ENCODE results near the gene CPLX1.
"Not testable (repeated sequence)": the region's sequence is repeated elsewhere in the genome, so short reads cannot be mapped to it uniquely, and the experiment has no call there.

CPLX1 gene

GRCh38 chr4:742096-742741 lies 83.7 kb downstream of the CPLX1 start:
- H3K36me3 Mint-ChIP-seq (ENCODE audit: insufficient read depth), result peaks cover 4% of the 10 kb centered on the region
- no peaks in the 10 kb centered on the region for H3K9me3 Mint-ChIP-seq
- ATAC-seq (replicated peaks; ENCODE audit: extremely low read depth, poor library complexity, severe bottlenecking) (no peak), DNase-seq (ENCODE audit: low spot score in 2 of 2) (no peak)
- H3K4me1 Mint-ChIP-seq, result peaks cover 5% of the 10 kb centered on the region
- no peaks in the 10 kb centered on the region for H3K27me3 Mint-ChIP-seq
- peak overlapping the region; percentile 46 for H3K27ac Mint-ChIP-seq (ENCODE audit: low read depth)
- H3K4me3 Mint-ChIP-seq, result no peak overlapping the region

DNA sequence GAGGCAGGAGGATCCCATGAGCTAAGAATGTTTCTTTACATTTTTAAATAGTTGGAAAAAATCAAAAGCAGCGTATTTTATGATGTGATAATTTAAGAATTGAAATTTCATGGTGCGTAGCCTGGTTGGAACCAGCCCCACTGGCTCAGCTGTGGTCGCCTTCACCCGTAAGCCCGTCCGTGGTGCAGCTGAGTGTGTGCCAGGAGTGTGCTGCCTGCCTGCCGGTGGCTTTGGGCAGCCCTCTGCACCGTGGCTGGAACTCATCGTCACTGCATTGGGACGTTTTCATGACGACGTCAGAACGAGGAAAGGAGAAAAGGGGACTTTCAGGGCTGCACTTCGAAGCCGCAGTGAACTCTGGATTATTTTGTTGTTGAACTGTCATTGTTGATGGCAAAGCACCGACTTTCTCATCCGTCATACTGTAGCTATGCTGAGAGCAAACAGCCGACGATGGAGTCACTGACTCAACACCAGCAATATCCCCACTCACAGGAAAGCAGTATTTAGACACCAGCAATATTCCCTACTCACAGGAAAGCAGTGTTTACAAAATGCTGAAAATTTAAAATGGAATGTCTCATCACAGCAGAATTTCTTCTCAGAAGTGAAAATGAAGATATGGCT lies 85.2 kb downstream of the CPLX1 start:
- peaks cover 5% of the 10 kb centered on the region for H3K4me1 Mint-ChIP-seq
- H3K9me3 Mint-ChIP-seq, result no peaks in the 10 kb centered on the region
- H3K36me3 Mint-ChIP-seq (ENCODE audit: insufficient read depth), result peaks cover 6% of the 10 kb centered on the region
- no peak overlapping the region for H3K27ac Mint-ChIP-seq (ENCODE audit: low read depth)
- no peak overlapping the region for H3K4me3 Mint-ChIP-seq
- no peak for DNase-seq (ENCODE audit: low spot score in 2 of 2)
- no peaks in the 10 kb centered on the region for H3K27me3 Mint-ChIP-seq
- ATAC-seq (replicated peaks; ENCODE audit: extremely low read depth, poor library complexity, severe bottlenecking), result no peak

GRCh38 chr4:740011-740410 lies 85.9 kb downstream of the CPLX1 start:
- H3K4me3 Mint-ChIP-seq, result no peak overlapping the region

DNA sequence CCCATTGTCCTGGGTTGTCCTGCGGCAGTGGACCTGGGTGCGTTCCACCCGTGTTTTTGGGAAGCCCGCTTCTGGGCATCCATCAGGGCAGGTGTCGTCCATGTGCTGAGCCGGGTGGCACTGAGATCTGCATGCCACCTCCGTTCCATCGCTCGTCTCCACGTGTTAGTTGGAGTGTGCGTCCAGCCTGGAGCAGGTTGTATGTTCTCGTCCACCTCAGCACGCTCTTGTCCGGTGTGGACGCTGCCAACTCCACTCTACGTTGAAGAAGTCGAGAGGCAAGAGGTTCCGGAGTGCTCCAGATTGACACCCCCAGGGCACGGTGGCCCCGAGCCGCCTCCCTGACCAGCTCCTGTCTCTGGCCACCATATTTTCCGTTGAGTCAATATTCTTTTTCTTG lies 86.4 kb downstream of the CPLX1 start:
- H3K27me3 Mint-ChIP-seq, result no peaks in the 10 kb centered on the region
- H3K9me3 Mint-ChIP-seq, result no peaks in the 10 kb centered on the region
- peaks cover 8% of the 10 kb centered on the region for H3K36me3 Mint-ChIP-seq (ENCODE audit: insufficient read depth)
- ATAC-seq (replicated peaks; ENCODE audit: extremely low read depth, poor library complexity, severe bottlenecking), result no peak
- no peak overlapping the region for H3K27ac Mint-ChIP-seq (ENCODE audit: low read depth)
- H3K4me1 Mint-ChIP-seq, result peaks cover 5% of the 10 kb centered on the region
- no peak overlapping the region for H3K4me3 Mint-ChIP-seq
- DNase-seq (ENCODE audit: low spot score in 2 of 2), result no peak

More at GRCh38 chr4:740011-740410, 85.9 kb downstream of the CPLX1 start:
- DNase-seq (ENCODE audit: low spot score in 2 of 2) (no peak), ATAC-seq (replicated peaks; ENCODE audit: extremely low read depth, poor library complexity, severe bottlenecking) (no peak)
- Mint-ChIP-seq H3K9me3 (no peaks in the 10 kb centered on the region), H3K4me1 (peaks cover 5% of the 10 kb centered on the region), H3K36me3 (ENCODE audit: insufficient read depth) (peaks cover 7% of the 10 kb centered on the region), H3K27me3 (no peaks in the 10 kb centered on the region), H3K27ac (ENCODE audit: low read depth) (no peak overlapping the region)

GRCh38 chr4:738781-739280 lies 87.1 kb downstream of the CPLX1 start:
- Mint-ChIP-seq H3K36me3 (ENCODE audit: insufficient read depth) (peaks cover 8% of the 10 kb centered on the region), H3K27me3 (no peaks in the 10 kb centered on the region), H3K27ac (ENCODE audit: low read depth) (no peak overlapping the region), H3K4me1 (peaks cover 5% of the 10 kb centered on the region), H3K4me3 (no peak overlapping the region), H3K9me3 (no peaks in the 10 kb centered on the region)
- no peak for DNase-seq (ENCODE audit: low spot score in 2 of 2)
- no peak for ATAC-seq (replicated peaks; ENCODE audit: extremely low read depth, poor library complexity, severe bottlenecking)

GRCh38 chr4:736561-736960 lies 89.4 kb downstream of the CPLX1 start:
- H3K9me3 Mint-ChIP-seq; DNase-seq (ENCODE audit: low spot score in 2 of 2); H3K27me3 Mint-ChIP-seq; H3K27ac Mint-ChIP-seq (ENCODE audit: low read depth); H3K4me3 Mint-ChIP-seq; H3K36me3 Mint-ChIP-seq (ENCODE audit: insufficient read depth); H3K4me1 Mint-ChIP-seq; ATAC-seq (replicated peaks; ENCODE audit: extremely low read depth, poor library complexity, severe bottlenecking): not testable (repeated sequence)

DNA sequence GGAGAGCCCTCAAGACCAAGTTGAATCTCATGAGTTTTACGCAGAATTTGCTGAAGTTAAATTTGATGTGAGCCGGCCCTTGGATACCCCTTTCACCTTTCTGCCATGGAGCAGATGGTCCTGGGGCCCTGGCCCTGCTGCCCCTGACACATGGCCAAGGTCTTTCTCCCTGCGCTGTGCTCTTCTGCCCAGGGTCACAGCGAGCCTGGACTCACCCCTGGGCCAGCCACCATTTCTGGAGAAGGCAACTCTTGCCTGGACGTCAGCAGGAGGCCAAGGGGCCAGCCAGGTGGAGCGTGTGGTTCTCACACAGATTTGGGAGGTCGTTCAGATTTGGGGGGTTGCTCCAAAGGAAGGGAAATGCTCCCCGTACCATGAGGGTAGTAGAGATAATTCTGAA lies 90.3 kb downstream of the CPLX1 start:
- DNase-seq (ENCODE audit: low spot score in 2 of 2) (no peak), ATAC-seq (replicated peaks; ENCODE audit: extremely low read depth, poor library complexity, severe bottlenecking) (no peak)
- H3K27ac Mint-ChIP-seq (ENCODE audit: low read depth), result no peak overlapping the region
- H3K4me1 Mint-ChIP-seq, result no peaks in the 10 kb centered on the region
- no peaks in the 10 kb centered on the region for H3K9me3 Mint-ChIP-seq
- H3K4me3 Mint-ChIP-seq, result no peak overlapping the region
- no peaks in the 10 kb centered on the region for H3K27me3 Mint-ChIP-seq
- peaks cover 13% of the 10 kb centered on the region for H3K36me3 Mint-ChIP-seq (ENCODE audit: insufficient read depth)

Measured in central memory CD8-positive, alpha-beta T cell (primary cell).